GM12801 (cell line): ENCODE results near the gene DDN.

Experiments used
- CTCF ChIP-seq: IDR thresholded peaks from one replicate; pipeline ENCODE4 v1.5.1; 2011; ENCODE audit warnings: control low read depth; ENCODE audit not compliant: insufficient read length; ENCODE audit errors: extremely low read depth

DDN gene

GRCh38 chr12:49030119-49030518 is 30.9 kb upstream of the DDN start:
- TF ChIP-seq CTCF: no peak

GRCh38 chr12:49028666-49029275 is 29.6 kb upstream of the DDN start:
- no peak for TF ChIP-seq CTCF

- no peak for TF ChIP-seq CTCF
Measured at GRCh38 chr12:49027846-49028555, 28.8 kb upstream of the DDN start.

GRCh38 chr12:49026678-49027480 is 27.7 kb upstream of the DDN start:
- TF ChIP-seq CTCF: no peak

GRCh38 chr12:49026101-49026500 is 26.9 kb upstream of the DDN start:
- TF ChIP-seq CTCF: no peak

- TF ChIP-seq CTCF: no peak
Measured at GRCh38 chr12:49025463-49025862, 26.3 kb upstream of the DDN start.

- no peak for TF ChIP-seq CTCF
Measured at GRCh38 chr12:49024543-49024942, 25.4 kb upstream of the DDN start.
